AML-193 (cell line): ENCODE results near the gene NTN3.
"Not testable (repeated sequence)": the region's sequence is repeated elsewhere in the genome, so short reads cannot be mapped to it uniquely, and the experiment has no call there.

Experiments used
- DNase-seq, 2 experiments: peaks; one replicate each; lab custom pipeline; 2025; lab: John Stamatoyannopoulos, UW

Gene NTN3

GRCh38 chr16:2441143-2441804, 29.8 kb upstream of the NTN3 start:
- DNase-seq = not testable (repeated sequence)

- DNase-seq = no peak
Measured at GRCh38 chr16:2443555-2443954, 27.5 kb upstream of the NTN3 start.

DNA sequence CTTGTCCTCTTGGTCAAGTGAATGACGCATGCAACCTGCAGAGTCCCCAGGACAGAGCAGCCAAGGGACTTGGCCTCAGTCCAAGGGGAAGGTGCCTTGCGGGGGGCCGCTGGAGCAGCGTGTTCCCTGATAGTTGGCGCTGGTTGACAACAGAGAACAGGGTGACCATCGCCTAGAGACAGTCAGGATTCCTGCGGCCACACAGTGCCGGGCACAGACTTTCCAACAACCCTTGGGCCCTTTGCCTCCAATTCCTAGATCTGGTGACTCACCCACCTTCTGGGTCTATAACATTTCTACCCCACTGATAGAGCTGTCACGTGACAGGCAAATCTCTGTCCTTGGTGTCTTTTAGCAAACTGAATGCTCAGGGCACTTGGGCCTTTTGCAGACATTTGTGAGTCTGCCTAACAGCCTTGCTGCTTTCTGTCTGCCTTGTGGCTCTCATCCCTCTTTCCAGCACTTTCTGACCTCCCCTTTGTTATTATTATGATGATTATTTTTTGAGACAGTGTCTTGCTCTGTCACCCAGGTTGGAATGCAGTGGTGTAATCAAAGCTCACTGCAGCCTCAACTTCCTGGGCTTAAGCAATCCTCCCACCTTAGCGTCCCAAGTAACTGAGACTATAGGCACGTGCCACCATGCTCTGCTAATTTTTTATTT, 23.0 kb upstream of the NTN3 start:
- DNase-seq = no peak

DNA sequence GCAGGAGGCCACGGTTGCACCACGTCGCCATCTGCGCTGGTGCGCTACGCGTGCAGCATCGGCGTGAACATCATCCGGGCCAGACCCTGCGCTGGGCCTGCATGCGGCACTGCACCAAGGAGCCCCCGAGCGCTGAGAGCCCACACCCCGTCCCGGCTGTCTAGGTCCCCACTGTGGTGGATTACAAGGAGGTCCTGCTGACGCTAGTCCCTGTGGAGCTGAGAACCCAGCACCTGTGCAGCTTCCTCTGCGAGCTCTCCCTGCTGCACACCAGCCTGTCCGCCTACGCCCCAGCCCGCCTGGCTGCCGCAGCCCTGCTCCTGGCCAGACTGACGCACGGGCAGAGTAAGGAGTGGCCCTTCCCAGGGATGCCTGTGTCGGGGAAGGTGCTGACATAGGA, 22.0 kb upstream of the NTN3 start:
- DNase-seq = no peak

- DNase-seq = no peak
Measured at GRCh38 chr16:2450535-2450934, 20.6 kb upstream of the NTN3 start.

GRCh38 chr16:2450975-2451381, 20.1 kb upstream of the NTN3 start:
- DNase-seq = no peak

DNA sequence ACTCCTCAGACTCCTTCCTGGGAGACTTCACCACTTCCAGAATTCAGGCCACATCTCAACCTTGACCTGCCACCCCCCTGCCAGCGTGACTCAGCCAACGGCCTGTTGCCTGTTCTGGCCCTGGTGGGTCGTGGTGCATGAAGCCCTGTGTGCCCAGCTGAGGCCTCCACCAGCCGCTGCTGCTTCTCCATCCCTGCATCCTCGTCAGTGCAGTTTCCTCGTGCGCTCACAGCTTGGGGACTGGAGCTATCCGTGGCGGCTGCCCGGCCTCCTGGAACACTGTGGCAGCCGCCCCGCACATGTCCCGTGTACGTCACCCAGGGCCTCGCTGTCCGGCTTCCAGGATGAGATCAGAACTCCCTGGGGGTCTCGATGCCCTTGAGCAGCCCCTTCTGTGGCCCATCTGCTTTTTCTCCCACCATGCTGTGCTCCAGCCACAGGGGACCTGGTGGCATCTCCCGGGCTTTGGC, 19.2 kb upstream of the NTN3 start:
- DNase-seq = no peak

DNA sequence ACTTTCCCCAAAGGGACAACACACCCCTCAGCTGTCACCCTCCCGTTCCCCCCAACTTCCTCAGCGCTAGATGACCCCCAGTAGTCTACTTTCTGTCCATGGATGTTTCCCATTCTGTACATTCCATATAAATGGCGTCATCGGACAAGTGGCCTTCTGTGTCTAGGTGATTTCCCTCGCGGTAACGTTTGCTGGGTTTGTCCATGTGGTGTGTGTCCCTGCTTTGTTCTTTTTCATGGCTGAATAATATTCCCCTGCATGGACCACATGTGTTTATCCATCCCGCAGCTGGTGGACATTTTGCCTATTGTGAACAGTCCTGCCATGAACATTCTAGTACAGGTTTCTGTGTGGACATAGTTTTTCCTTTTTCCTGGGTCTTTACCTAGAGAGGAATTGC, 18.4 kb upstream of the NTN3 start:
- DNase-seq = no peak

- DNase-seq = no peak
Measured at GRCh38 chr16:2455081-2455845, 15.8 kb upstream of the NTN3 start.

DNA sequence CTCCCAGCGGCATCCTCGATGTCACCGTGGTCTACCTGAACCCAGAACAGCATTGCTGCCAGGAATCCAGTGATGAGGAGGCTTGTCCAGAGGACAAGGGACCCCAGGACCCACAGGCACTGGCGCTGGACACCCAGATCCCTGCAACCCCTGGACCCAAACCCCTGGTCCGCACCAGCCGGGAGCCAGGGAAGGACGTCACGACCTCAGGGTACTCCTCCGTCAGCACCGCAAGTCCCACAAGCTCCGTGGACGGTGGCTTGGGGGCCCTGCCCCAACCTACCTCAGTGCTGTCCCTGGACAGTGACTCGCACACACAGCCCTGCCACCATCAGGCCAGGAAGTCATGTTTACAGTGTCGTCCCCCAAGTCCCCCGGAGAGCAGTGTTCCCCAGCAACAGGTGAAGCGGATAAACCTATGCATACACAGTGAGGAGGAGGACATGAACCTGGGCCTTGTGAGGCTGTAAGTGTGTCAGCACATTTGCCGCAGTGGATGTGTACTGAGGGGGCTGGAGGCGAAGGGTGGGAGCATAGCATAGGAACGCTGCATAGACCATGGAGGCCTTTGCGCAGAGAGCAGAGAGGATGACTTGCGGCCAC, 14.4 kb upstream of the NTN3 start:
- DNase-seq = no peak

- no peak for DNase-seq
Measured at GRCh38 chr16:2457267-2457666, 13.8 kb upstream of the NTN3 start.

DNA sequence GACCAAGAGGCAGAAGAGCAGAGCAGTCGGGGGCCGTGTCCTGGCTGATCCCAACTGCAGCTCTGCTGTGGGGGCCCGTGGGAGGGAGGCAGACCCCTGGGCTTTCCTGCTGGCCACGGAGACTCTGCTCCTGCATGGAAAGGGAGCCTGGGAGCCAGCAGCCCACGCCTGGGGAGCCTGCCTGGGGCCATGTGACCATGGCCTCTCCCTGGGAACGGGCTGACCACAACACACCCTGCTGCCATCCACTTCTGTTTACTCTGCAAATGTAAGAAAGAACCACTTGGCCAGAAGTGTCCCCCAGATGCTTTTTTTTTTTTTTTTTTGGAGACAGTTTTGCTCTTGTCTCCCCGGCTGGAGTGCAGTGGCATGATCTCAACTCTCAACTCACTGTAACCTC, 13.2 kb upstream of the NTN3 start:
- no peak for DNase-seq

DNA sequence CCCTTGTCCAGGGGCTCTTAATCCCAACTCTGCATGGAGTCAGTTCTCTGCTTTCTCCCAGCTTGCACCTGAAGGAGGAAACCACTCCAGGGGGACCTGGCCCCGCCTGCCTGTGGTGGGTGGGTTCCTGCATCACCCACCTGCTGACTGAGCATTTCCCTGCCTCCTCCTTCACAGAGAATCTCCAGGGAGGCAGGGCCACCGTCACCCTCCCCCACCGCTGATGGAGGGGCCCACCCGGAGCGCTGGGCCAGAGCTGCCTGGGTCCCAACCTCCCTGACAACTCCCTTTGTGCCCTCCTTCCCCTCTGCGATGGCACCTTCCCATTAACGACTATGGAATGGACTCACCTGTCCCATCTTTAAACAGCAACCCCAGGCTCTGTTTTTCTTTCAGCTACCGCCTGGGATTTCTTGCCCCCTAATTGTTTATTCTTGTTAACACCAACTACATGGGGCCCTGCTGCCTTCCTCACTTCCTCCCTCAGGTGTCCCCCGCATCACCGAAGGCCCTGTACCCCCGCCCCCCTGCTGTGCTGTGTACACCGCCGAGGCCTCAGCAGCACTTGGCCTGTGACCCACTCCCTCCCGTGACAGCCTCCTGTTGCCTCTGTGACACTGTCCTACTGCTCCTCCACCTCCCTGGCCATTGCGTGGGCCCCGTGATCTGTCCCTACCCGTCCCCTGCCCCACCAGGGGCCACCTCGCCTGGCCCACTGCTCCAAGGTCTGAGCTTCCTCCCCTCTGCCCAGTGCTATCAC, 12.0 kb upstream of the NTN3 start:
- no peak for DNase-seq

DNA sequence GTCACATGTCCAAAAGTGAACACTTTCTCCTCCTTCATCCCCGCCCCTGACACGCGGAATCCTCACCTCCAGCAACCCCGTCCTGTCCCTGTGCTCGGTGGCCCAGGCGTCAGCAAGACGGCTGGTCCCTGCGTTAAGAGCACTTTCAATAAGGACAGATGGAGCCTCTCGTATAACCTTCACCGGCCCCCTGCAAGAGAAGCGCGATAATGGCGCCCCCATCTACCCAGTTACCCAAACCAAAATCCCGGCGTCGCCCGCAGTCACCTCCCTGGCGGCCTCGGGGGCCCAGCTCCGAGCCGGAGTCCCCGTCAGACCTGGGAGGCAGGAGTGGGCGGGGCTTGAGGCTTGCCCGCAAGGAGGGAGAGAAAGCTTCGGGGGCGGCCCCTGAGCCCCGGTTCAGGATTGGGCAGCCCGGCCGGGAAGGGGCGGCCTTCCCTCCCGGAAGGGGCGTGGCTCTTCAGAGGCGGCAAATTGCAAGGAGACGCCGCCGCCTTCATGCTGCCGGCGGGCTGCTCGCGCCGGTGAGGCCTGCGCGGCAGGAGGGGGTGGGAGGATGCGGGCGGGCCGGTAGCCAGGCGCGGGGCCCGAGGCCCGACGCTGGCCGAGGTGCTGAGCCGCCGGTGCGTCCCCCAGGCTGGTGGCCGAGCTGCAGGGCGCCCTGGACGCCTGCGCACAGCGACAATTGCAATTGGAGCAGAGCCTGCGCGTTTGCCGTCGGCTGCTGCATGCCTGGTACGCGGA, 11.3 kb upstream of the NTN3 start, which contains the start of gene TEDC2:
Gene TEDC2 (plus strand): TSS at position 463 of the 744 bp plus-strand sequence. CDS start 36 bp downstream, at position 499.
- DNase-seq = peak; percentile 92

DNA sequence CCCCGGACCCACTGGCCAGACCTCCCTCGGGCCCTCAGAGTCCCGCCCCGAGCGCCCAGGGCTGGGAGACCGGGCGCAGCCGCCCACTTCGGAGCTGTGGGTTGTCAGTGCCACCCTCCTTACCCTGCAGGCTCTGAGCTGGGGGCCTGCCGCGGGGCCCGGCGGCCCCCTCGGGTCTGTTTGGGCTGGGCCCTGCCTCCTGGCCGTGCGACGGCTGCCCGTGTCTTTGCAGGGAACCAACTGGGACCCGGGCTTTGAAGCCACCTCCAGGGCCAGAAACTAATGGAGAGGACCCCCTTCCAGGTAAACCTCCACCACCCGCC, 10.7 kb upstream of the NTN3 start:
- DNase-seq = no peak

GRCh38 chr16:2460916-2461315, 10.2 kb upstream of the NTN3 start:
- DNase-seq = no peak

GRCh38 chr16:2462031-2462866, 8.8 kb upstream of the NTN3 start:
- DNase-seq = no peak

GRCh38 chr16:2464333-2464732, 6.8 kb upstream of the NTN3 start:
- no peak for DNase-seq

GRCh38 chr16:2465653-2466415, 5.3 kb upstream of the NTN3 start:
- no peak for DNase-seq
